HG03060 (cell line): ENCODE results near the gene CAPNS2.

Experiments used
- ATAC-seq: cut with Tn5 transposase; IDR thresholded peaks from one replicate; pipeline ENCODE4 v1.9.1; 2021; ENCODE audit warnings: low read depth, moderate number of reproducible peaks; ENCODE audit not compliant: unreplicated experiment

The CAPNS2 gene

GRCh38 chr16:55566432-55567175 is at the start of gene CAPNS2:
Gene CAPNS2 (plus strand): TSS chr16:55566684. CDS start chr16:55566757, 73 bp downstream.
- no peak for ATAC-seq

- ATAC-seq = no peak
Observed at GRCh38 chr16:55521792-55522191, 44.7 kb upstream of the CAPNS2 start.

GRCh38 chr16:55526441-55526840 is 40.0 kb upstream of the CAPNS2 start:
- ATAC-seq = no peak

GRCh38 chr16:55527885-55528284 is 38.6 kb upstream of the CAPNS2 start:
- no peak for ATAC-seq

GRCh38 chr16:55529018-55529417 is 37.5 kb upstream of the CAPNS2 start:
- no peak for ATAC-seq

- no peak for ATAC-seq
Observed at GRCh38 chr16:55530316-55530856, 36.1 kb upstream of the CAPNS2 start.

- ATAC-seq = no peak
Observed at GRCh38 chr16:55532227-55532626, 34.3 kb upstream of the CAPNS2 start.

GRCh38 chr16:55534756-55535155 is 31.7 kb upstream of the CAPNS2 start:
- no peak for ATAC-seq

- ATAC-seq = no peak
Observed at GRCh38 chr16:55539049-55539448, 27.4 kb upstream of the CAPNS2 start.

GRCh38 chr16:55539488-55539887 is 27.0 kb upstream of the CAPNS2 start:
- no peak for ATAC-seq

GRCh38 chr16:55540221-55540620 is 26.3 kb upstream of the CAPNS2 start:
- ATAC-seq = no peak

- no peak for ATAC-seq
Observed at GRCh38 chr16:55542459-55543082, 23.9 kb upstream of the CAPNS2 start.

- no peak for ATAC-seq
Observed at GRCh38 chr16:55543472-55543871, 23.0 kb upstream of the CAPNS2 start.

GRCh38 chr16:55552621-55553020 is 13.9 kb upstream of the CAPNS2 start:
- ATAC-seq = no peak

- no peak for ATAC-seq
Observed at GRCh38 chr16:55555436-55555835, 11.0 kb upstream of the CAPNS2 start.

GRCh38 chr16:55557186-55557585 is 9.3 kb upstream of the CAPNS2 start:
- no peak for ATAC-seq

- no peak for ATAC-seq
Observed at GRCh38 chr16:55559233-55559632, 7.3 kb upstream of the CAPNS2 start.

- no peak for ATAC-seq
Observed at GRCh38 chr16:55559933-55560516, 6.5 kb upstream of the CAPNS2 start.

GRCh38 chr16:55561319-55561848 is 5.1 kb upstream of the CAPNS2 start:
- ATAC-seq = no peak

- no peak for ATAC-seq
Observed at GRCh38 chr16:55562936-55563335, 3.5 kb upstream of the CAPNS2 start.

- no peak for ATAC-seq
Observed at GRCh38 chr16:55563797-55564196, 2.7 kb upstream of the CAPNS2 start.
